Breast epithelium (tissue), 4 donors: ENCODE data around the gene RBM43. TPM values are rescaled to one million over a fixed set of nuclear protein-coding genes. Genes with fewer than 3 reads are reported as not detected.
"Not testable (repeated sequence)": the region's sequence is repeated elsewhere in the genome, so short reads cannot be mapped to it uniquely, and the experiment has no call there.

Source experiments
- DNase-seq, 2 donors: peaks; one replicate each; pipeline ENCODE4 v3.0.0-alpha.2; 2019; ENCODE audit warnings: low spot score in 2 of 2
- H3K27ac ChIP-seq, 2 donors: fragments of 200-600 bp; sonication (generic) in 1 of 2; one replicate each; pipeline ENCODE4 v1.5.1; 2016 to 2019; ENCODE audit warnings: mild to moderate bottlenecking in 1 of 2
- H3K27me3 ChIP-seq, 2 donors: fragments of 200-600 bp; sonication (generic) in 1 of 2; one replicate each; pipeline versions ENCODE4 v1.5.1 to v1.6.0; 2017 to 2019; ENCODE audit warnings: control low read depth in 1 of 2, mild to moderate bottlenecking in 1 of 2
- H3K36me3 ChIP-seq: fragments of 200-600 bp; one replicate; pipeline ENCODE4 v1.5.1; 2019
- H3K4me1 ChIP-seq, 2 donors: fragments of 200-600 bp; sonication (generic); one replicate each; pipeline ENCODE4 v1.5.1; 2016 to 2019; ENCODE audit warnings: control low read depth in 1 of 2
- H3K4me3 ChIP-seq, 3 donors: fragments of 200-600 bp; sonication (generic); 1 replicate in 2 of 3; 2 replicates in 1 of 3; pipeline ENCODE4 v1.5.1; 2016 to 2019; ENCODE audit warnings: mild to moderate bottlenecking in 3 of 3, moderate library complexity in 2 of 3
- H3K9me3 ChIP-seq, 2 donors: fragments of 200-600 bp; sonication (generic) in 1 of 2; one replicate each; pipeline ENCODE4 v1.5.1; 2016 to 2019; ENCODE audit warnings: control low read depth in 1 of 2
- POLR2A ChIP-seq: fragments of 450-650 bp; IDR thresholded peaks from one replicate; pipeline ENCODE4 v1.6.1; 2016; ENCODE audit warnings: antibody characterized with exemption, mild to moderate bottlenecking, moderate library complexity
- POLR2AphosphoS5 ChIP-seq, 3 donors: sonication (generic); formaldehyde crosslinking; IDR thresholded peaks; one replicate each; pipeline ENCODE4 v1.6.1; 2017; ENCODE audit warnings: antibody characterized with exemption in 3 of 3
- intact Hi-C: fragments of 100-400 bp; cut with DNase I; formaldehyde crosslinking; loops from one replicate; pipeline ENCODE4 v1.15.1; 2023; ENCODE audit warnings: low total_unique reads
- total RNA-seq, 3 donors: library from RNA; depleted of rRNA; stranded (reverse); fragments of >200 nt; gene quantifications; one replicate each; pipeline ENCODE4 v1.1.0, GENCODE V29; 2016
- TF ChIP-seq, protein P1 (sequence below), 3 donors: fragments of 450-650 bp; IDR thresholded peaks; one replicate each; pipeline ENCODE4 v1.5.1; 2016 to 2017; ENCODE audit warnings: antibody characterized with exemption in 3 of 3, mild to moderate bottlenecking in 3 of 3, moderate library complexity in 3 of 3

The RBM43 gene
- 1 to 10 TPM; 4.6 to 6.6 (median 5.0) TPM for total RNA-seq

DNA sequence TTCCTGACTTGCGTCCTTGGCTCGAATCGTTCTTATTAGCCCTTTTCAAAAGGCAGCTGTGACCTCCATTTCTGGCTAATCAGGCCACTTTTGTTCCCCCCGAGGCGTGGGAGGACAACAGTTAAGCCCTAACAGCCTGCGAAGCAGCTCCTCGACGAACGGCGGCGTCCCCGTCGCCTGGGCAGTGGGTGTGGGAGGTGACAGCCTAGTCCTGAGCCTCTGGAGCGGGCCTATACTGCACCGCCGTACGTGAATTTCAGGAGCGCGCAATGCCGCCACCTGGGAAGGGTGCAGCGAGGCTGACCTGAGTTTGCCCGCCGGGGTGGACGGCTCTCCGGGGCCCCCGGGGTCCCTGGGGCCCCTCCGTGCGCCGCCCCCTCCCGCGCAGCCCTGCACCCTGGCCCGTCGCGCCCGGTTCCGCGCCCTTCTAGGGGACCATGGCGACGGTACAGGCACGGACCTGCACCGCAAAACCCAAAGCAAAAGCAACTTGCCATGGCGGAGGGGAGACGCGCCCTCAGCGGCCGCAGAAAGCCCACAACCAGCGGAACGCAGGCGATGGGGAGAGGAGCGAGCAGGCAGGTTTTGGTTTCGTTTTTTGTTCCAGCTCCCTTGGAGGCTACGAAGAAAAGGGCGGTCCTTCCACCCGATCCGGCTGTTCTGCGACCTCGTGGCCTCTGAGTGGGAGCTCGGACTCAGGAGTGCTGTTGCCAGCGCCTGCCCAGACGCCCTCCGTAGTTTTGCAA, at the start of gene RBM43:
TSS of gene RBM43 (minus strand) at position 633 of the 746 bp plus-strand sequence. CDS start at position 497, 136 bp downstream.
- H3K4me3 ChIP-seq: peak within 1 kb of the TSS; percentile 74 to 96 (median 93)
- TF ChIP-seq, protein P1, sequence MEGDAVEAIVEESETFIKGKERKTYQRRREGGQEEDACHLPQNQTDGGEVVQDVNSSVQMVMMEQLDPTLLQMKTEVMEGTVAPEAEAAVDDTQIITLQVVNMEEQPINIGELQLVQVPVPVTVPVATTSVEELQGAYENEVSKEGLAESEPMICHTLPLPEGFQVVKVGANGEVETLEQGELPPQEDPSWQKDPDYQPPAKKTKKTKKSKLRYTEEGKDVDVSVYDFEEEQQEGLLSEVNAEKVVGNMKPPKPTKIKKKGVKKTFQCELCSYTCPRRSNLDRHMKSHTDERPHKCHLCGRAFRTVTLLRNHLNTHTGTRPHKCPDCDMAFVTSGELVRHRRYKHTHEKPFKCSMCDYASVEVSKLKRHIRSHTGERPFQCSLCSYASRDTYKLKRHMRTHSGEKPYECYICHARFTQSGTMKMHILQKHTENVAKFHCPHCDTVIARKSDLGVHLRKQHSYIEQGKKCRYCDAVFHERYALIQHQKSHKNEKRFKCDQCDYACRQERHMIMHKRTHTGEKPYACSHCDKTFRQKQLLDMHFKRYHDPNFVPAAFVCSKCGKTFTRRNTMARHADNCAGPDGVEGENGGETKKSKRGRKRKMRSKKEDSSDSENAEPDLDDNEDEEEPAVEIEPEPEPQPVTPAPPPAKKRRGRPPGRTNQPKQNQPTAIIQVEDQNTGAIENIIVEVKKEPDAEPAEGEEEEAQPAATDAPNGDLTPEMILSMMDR (IDR thresholded peaks at IDR 0.05): no peak
- peak; percentile 44 to 71 (median 51) for TF ChIP-seq POLR2AphosphoS5 (IDR thresholded peaks at IDR 0.05)
- DNase-seq: peak; percentile 75 to 78
- H3K27me3 ChIP-seq: no peaks in the 10 kb centered on the region
- intact Hi-C loops: no loop called here
- H3K27ac ChIP-seq: peak within 1 kb of the TSS; percentile 96
- no peaks in the 10 kb centered on the region for H3K4me1 ChIP-seq
- H3K9me3 ChIP-seq: no peaks in the 10 kb centered on the region
- no peaks in the 10 kb centered on the region for H3K36me3 ChIP-seq

DNA sequence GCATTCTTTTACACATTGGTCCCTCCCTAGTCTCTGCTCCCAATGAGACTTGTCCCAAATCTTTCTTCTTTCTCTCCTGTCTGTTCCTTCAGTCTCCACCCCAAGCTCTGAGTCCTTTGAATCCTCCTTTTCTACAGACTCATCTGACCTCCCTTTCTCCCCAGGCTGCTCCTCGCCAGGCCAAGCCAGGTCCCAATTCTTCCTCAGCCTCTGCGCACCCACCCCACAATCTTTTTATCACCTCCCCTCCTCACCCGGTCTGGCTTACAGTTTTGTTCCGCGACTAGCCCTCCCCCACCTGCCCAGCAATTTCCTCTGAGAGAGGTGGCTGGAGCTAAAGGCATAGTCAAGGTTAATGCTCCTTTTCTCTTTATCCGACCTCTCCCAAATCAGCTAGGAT, 48.6 kb upstream of the RBM43 start:
- H3K27ac ChIP-seq, H3K9me3 ChIP-seq, DNase-seq, H3K36me3 ChIP-seq, H3K4me3 ChIP-seq, H3K4me1 ChIP-seq, intact Hi-C loops, H3K27me3 ChIP-seq: not testable (repeated sequence)

DNA sequence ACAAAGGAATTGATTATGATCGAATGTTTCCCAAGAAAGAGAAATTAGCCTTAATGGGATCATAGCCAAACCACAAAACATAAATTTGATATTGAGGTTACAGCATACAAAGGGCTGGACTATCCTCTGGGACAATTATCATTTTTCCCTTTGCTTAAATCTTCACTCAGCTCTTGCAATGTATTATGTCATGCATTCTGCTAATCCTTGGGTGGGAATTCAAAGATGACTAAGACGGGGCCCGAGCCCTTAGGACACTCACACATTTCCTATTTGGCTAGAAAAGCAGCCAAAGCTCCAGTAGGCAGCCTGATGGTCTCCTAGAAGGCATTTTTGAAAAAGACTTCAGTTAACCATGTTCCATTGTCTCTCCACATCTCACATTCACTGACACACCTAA, 45.0 kb upstream of the RBM43 start:
- Histone ChIP-seq H3K36me3 (no peaks in the 10 kb centered on the region), H3K4me3 (no peak overlapping the region), H3K27ac (no peak overlapping the region), H3K4me1 (no peaks in the 10 kb centered on the region), H3K27me3 (no peaks in the 10 kb centered on the region), H3K9me3 (no peaks in the 10 kb centered on the region)
- DNase-seq: no peak
- intact Hi-C loops: no loop called here
- TF ChIP-seq, protein P1 (IDR thresholded peaks at IDR 0.05): no peak
- no peak for TF ChIP-seq POLR2A
- TF ChIP-seq POLR2AphosphoS5 (IDR thresholded peaks at IDR 0.05): no peak

DNA sequence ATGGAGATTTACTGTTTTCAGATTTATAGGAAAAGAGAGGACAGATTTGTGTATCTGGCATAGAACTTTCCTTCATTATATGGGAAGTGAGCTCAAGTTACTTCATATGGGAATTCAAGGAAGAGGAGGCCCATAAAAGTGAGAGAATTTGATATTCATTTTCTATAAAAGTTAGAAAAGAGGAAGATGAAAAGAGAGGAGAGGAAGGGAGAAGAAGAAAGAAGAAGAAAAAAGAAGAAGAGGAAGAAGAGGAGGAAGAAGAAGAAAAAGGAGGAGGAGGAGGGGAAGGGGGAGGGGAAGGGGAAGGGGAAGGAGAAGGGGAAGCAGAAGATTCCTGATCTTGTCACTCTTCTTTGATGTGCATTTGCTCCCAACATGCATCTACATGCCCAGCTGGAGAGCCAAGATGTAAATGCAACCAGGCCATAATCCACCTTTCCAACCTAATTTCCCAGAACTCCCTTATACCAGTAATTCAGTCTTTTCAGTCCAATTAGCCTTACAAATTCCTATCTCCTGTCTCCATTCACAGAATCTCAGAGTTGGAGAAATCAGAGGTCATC, 43.5 kb upstream of the RBM43 start:
- no peaks in the 10 kb centered on the region for H3K9me3 ChIP-seq
- TF ChIP-seq, protein P1 (IDR thresholded peaks at IDR 0.05): no peak
- no peak for TF ChIP-seq POLR2A
- no peak for TF ChIP-seq POLR2AphosphoS5 (IDR thresholded peaks at IDR 0.05)
- H3K27ac ChIP-seq: no peak overlapping the region
- intact Hi-C loops: no loop called here
- no peaks in the 10 kb centered on the region for H3K36me3 ChIP-seq
- H3K4me3 ChIP-seq: no peak overlapping the region
- no peaks in the 10 kb centered on the region for H3K27me3 ChIP-seq
- no peak for DNase-seq
- H3K4me1 ChIP-seq: no peaks in the 10 kb centered on the region

DNA sequence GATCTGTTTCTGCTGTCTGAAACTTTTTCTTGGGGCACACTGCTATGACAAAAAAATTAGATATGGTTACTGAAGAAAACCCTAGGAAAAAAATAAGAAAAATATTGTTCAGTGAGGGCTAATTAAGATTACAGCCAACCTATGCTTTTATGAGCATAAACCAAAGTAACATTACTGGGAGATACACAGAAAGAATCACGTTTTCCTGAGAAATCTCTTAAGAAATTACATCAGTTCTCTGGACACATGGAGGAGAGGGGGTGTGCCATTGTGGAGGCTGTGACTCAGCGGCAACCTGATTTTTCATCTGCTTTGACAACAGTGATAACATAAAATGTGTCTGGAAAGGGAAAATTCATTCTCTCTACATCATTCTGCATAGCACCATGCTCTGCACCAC, 41.2 kb upstream of the RBM43 start:
- Histone ChIP-seq H3K27ac (no peak overlapping the region), H3K4me1 (no peaks in the 10 kb centered on the region), H3K9me3 (no peaks in the 10 kb centered on the region), H3K27me3 (no peaks in the 10 kb centered on the region), H3K36me3 (no peaks in the 10 kb centered on the region), H3K4me3 (no peak overlapping the region)
- DNase-seq: no peak
- intact Hi-C loops: no loop called here
- no peak for TF ChIP-seq POLR2AphosphoS5 (IDR thresholded peaks at IDR 0.05)
- TF ChIP-seq POLR2A: no peak
- TF ChIP-seq, protein P1 (IDR thresholded peaks at IDR 0.05): no peak
